Measurements from ENCODE around the gene USP48. TPM values are rescaled to one million over a fixed set of nuclear protein-coding genes. Genes with fewer than 3 reads are reported as not detected.
"Not testable (repeated sequence)": the region's sequence is repeated elsewhere in the genome, so short reads cannot be mapped to it uniquely, and the experiment has no call there.

The USP48 gene
- total RNA-seq, 1 donor from 2014 or later: 61.5 TPM

DNA sequence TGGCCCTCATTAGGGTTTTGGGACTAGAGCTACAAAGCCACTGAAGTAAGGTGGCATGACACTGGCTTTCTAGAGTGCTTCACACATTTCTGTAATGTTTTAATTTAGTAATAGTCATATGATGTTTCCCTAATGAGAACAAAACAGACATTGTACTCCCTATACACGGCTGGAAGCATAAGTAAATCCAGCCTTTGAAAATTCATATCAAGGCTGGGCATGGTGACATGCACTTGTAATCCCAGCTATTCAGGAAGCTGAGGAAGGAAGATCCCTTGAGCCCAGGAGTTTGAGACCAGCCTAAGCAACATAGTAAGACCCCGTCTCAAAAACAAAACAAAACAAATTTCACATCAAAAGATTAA lies 7.4 kb downstream of the USP48 start:
- DNase-seq (ENCODE audit: low read depth in 2 of 2): peak; percentile 14 to 28

DNA sequence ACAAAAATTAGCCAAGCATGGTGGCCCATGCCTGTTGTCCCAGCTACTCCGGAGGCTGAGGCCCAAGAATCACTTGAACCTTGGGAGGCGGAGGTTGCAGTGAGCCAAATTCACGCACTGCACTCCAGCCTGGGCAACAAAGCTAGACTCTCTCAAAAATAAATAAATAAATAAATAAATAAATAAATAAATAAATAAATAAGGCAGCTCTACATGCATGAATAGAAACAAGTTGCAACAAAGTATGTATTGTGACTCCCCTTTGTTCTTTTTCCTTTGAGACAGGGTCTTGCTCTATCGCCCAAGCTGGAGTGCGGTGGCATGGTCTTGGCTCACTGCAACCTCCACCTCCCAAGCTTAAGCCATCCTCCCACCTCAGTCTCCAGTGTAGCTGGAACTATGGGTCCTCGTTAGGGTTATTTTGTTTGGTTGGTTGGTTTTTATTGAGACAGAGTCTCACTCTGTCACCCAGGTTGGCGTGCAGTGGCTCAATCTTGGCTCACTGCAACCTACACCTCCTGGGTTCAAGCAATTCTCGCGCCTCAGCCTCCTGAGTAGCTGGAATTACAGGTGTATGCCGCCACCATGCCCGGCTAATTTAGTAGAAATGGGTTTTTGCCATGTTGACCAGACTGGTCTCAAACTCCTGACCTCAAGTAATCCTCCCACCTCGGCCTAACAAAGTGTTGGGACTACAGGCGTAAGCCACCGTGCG lies 8.0 kb downstream of the USP48 start:
- DNase-seq (ENCODE audit: low read depth in 2 of 2): no peak

DNA sequence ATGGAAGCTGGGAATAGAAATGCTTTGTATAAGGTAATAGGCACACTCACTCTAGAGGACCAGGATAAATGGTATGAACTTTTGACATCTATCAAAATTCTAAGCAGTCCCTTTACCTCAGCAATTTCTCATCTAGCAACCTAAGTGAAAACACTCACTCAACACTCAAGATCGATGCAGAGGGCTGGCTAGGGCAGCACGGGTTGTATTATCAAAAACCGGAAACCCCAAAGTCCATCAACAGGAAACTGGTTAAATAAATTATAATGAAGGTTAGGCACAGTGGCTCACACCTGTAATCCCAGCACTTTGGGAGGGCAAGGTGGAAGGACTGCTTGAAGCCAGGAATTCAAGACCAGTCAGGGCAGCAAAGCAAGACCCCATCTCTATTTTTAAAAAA lies 9.4 kb downstream of the USP48 start:
- DNase-seq (ENCODE audit: low read depth in 2 of 2): peak; percentile 55 to 63

DNA sequence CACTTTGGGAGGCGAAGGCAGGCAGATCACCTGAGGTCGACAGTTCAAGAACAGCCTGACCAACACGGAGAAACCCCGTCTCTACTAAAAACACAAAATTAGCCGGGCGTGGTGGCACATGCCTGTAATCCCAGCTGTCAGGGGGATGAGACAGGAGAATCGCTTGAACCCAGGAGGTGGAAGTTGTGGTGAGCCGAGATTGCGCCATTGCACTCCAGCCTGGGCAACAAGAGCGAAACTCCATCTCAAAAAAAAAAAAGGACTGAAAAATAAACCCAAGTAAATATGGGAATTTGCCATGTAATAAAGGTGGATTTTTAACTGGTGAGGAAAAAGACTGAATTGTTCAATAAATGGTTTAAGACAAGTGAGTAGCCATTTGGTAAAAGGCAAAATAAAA lies 11.3 kb downstream of the USP48 start:
- not testable (repeated sequence) for DNase-seq (ENCODE audit: low read depth in 2 of 2)

DNA sequence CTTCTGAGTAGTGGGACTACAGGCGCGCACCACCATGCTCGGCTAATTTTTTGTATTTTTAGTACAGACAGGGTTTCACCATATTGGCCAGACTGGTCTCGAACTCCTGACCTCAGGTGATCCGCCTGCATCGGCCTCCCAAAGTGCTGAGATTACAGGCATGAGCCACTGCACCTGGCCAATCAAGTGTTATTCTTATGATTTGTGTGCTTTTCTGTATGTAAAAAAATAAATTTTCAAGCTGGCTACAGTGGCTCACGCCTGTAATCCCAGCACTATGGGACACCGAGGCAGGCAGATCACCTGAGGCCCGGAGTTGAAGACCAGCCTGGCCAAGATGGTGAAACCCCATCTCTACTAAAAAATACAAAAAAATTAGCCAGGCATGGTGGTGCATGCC lies 12.3 kb downstream of the USP48 start:
- not testable (repeated sequence) for DNase-seq (ENCODE audit: low read depth in 2 of 2)

DNA sequence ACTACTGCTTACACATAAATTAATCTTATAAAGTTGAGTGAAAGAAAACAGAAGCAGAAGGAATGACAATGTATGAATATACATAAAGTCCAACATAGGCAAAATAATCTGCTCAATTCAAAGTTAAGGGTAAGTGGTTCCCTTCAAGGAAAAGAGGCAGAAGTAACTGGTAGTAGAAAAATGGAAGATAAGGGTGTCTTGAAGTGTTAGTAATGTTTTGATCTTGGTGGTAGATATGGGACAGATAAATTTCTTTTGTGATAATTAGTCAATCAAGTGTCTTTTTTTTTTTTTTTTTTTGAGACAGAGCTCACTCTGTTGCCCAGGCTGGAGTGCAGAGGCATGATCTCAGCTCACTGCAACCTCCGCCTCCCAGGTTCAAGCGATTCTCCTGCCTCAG lies 12.7 kb downstream of the USP48 start:
- DNase-seq (ENCODE audit: low read depth in 2 of 2): no peak

DNA sequence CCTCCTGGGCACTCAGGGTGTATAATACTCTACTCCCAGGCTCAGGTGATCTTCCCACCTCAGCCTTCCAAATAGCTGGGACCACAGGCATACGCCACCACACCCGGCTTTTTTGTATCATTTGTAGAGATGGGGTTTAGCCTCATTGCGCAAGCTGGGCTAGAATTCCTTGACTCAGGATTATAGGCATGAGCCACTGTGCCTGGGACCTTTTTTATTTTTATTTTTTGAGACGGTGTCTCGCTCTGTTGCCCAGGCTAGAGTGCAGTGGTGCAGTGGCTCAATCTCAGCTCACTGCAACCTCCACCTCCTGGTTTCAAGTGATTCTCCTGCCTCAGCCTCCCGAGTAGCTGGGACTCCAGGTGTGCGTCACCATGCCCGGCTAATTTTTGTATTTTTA lies 15.8 kb downstream of the USP48 start:
- DNase-seq (ENCODE audit: low read depth in 2 of 2): not testable (repeated sequence)

DNA sequence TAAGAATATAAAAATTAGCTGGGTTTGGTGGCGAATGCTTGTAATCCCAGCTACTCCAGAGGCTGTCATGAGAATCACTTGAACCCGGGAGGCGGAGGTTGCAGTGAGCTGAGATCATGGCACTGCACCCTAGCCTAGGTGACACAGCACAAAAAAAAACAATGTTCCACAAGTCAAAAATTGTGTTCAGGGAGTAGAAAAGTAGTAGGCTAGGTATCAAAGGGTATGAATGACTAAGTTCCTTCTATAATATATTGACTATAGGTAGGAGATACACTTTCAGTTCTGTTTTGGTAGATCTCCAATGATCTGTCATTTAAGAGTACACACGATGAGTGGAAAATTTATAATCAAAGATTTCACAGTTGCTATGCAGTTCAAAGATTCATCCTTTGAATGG lies 16.7 kb downstream of the USP48 start:
- DNase-seq (ENCODE audit: low read depth in 2 of 2): no peak

DNA sequence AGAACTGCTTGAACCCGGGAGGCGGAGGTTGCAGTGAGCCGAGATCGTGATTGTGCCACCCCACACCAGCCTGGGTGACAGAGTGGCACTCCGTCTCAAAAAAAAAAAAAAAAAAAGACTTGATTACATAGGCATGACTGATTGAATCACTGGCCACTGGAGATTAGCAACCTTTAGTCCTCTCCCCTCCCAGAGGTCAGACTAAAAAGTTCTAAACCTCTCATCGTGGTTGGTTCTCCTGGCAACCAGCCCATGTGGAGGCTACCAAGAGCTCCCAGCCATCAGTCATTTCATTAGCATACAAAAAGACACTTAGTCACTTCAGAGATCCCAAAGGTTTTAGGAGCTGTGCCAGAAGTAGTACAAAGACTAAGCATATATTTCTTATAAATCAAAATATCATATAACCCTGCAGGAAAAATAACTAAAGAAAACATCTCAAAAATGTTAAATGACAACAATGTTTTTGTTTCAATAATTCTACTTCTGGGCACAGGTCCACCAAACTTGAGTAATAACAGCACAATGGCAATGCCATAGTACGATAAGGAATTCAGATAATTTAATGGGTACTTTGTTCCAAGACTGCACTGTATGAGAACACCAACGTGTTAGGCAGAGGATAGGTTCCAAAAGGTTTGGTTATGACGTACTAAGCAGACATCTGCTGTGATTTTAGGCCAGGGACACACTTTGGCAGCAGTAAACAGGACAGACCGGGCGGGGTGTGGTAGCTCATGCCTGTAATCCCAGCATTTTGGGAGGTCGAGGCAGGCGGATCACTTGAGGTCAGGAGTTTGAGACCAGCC lies 18.1 kb downstream of the USP48 start:
- DNase-seq (ENCODE audit: low read depth in 2 of 2): peak; percentile 83 to 94

DNA sequence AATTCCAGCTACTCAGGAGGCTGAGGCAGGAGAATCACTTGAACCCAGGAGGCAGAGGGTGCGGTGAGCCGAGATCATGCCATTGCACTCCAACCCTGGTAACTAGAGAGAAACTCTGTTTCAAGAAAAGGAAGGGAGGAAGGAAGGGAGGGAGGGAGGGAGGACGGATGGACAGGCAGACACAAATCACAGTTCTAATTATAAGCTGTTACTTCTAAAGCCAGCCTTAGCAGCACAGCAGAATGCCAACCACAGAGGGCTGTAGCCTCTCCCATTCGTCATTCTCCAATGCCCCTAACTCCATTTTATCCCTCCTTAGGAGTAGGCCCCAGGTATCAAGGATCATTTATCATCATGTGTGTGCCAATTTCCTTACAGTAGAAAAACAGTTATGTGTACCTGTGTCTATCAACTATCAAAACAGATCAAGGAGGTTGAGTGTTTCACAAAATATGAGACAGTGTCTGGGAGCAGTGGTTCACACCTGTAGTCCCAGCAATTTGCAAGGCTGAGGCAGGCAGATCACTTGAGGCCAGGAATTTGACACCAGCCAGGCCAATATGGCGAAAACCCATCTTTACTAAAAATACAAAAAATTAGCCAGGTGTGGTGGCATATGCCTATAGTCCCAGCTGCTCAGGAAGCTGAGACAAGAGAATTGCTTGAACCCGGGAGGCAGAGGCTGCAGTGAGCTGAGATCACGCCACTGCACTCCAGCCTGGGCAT lies 19.1 kb downstream of the USP48 start:
- DNase-seq (ENCODE audit: low read depth in 2 of 2): no peak

DNA sequence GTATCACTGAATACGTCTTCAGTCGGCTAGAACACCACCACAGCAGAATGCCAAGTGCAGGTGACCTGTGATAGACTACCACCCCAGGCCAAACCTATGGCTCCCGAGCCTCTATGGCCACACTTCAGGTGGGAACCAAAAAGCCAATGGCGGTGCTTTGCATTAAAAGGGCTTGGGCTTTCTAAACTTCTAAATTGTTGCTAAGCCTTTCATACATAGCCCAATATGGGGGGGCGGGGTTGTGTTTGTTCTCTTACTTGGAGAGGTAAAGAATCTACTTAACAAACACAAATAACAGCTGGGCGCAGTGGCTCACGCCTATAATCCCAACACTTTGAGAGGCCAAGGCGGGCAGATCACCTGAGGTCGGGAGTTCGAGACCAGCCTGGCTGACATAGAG lies 19.7 kb downstream of the USP48 start:
- no peak for DNase-seq (ENCODE audit: low read depth in 2 of 2)

DNA sequence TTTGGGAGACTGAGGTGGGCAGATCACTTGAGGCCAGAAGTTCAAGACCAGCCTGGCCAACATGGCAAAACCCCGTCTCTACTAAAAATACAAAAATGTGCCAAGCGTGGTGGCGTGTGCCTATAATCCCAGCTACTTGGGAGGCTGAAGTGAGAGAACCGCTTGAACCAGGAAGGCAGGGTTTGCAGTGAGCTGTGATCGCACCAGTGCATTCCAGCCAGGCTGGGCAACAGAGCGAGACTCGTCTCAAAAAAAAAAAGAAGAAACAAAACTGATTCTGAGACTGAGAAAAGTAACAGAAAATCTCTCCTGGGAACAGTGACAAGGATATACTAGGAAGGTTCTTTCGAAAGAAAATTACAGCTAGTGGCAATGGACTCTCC lies 20.9 kb downstream of the USP48 start:
- no peak for DNase-seq (ENCODE audit: low read depth in 2 of 2)

DNA sequence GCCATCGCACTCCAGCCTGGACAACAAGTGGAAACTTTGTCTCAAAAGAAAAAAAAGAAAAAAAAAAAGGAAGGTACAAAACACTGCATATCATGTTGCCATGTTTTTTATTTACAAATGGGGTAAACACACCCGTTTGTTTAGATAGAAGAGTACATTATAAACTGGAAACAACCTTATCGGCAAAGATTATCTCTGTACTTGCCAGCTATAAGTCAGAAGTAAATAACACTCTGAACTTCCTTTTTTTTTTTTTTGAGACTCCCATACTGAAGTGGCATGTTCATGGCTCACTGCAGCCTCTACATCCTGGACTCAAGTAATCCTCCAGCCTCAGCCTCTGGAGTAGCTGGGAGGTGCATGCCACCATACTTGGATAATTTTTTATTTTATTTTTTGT lies 21.9 kb downstream of the USP48 start:
- DNase-seq (ENCODE audit: low read depth in 2 of 2): no peak

DNA sequence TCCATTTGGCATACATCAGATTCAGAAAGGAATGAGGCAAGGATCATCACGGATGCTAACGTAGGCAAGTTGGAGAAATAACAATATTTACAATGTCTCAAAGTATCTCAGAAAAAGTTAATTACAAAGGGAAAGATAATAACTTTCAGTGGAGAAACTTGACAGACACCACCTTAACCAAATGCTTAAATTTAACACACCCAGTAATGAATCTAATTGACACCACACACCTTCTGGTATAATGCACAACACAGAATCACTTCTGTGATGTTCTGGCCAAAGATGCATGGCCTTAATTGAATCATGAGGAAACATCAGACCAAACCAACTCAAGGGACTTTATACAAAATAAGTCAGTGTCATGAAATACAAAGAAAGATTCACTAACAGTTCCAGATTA lies 23.1 kb downstream of the USP48 start:
- DNase-seq (ENCODE audit: low read depth in 2 of 2): no peak

DNA sequence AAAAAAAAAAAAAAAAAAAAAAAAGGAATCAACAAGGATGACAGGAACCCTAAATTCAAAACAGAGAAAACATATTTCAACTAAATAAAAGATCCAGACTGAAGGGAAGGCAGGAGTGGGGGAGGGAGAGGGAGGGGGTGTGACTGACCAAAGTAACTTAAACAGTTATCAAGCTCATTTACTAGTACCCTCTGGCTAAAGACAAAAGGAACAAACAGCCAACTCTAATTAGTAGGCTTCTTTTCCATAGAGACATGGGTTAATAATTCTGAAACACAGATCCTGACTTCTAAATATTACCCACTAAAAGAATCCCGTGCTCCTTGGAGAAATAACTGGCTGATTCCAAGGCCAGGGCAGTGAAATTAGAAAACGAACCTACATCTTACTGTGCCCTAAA lies 23.8 kb downstream of the USP48 start:
- no peak for DNase-seq (ENCODE audit: low read depth in 2 of 2)

DNA sequence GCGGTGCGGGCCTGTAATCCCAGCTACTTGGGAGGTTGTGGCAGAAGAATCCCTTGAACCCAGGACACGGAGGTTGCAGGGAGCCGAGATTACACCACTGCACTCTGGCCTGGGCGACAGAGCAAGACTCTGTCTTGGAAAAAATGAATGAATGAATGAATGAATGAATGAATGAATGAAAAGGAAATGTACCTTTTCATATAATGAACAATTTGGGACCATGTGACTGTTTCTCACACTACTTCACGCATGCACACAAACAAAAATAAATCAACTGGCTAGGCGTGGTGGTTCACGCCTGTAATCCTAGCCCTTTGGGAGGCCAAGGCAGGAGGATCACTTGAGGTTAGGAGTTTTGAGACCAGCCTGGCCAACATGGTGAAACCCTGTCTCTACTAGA lies 24.3 kb downstream of the USP48 start:
- DNase-seq (ENCODE audit: low read depth in 2 of 2): no peak

DNA sequence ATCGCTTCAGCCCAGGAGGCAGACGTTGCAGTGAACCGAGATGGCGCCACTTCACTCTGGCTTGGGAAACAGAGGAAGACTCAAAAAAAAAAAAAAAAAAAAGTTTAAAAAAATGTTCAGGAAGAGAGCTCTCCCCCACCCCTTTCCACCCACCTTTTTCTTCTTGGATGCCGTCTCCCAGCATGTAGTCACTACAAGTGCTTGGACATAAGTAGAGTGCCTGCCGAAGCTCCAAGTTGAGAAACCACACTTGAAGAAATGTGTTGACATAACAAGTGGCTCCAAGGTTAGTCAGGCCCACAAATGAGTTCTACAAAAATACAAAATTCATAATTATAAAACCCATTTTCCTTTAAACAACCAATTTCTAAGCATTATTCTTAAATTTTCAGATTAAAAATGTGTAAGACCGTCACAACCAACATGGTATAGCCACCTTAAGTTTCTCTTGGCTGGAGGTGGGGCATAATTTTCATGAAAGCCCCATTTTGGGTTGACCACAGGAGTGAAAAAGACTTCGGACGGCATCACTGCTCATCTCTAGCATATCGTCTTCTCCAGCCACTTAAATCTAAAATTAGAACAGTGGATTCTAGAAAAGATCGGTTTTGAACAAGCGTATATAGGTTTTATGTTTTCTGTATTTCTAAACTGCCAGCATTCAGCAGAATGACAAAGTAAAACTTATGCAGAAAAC lies 26.4 kb downstream of the USP48 start:
- DNase-seq (ENCODE audit: low read depth in 2 of 2): no peak

DNA sequence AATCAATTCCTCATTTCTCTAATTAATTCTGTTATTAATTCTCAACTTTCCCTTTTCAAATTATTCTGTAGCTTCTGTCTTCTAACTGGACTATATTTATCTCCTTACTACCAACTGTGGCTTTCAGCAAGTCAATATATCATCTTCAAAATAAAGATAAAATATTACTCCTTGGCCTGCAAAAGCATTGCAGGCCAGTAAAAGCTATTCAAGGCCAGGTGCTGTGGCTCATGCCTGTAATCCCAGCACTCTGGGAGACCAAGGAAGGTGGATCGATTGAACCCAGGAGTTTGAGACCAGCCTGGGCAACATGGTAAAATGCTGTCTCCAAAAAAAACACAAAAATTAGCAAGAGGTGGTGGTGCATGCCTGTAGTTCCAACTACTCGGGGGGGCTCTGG lies 27.9 kb downstream of the USP48 start:
- no peak for DNase-seq (ENCODE audit: low read depth in 2 of 2)

DNA sequence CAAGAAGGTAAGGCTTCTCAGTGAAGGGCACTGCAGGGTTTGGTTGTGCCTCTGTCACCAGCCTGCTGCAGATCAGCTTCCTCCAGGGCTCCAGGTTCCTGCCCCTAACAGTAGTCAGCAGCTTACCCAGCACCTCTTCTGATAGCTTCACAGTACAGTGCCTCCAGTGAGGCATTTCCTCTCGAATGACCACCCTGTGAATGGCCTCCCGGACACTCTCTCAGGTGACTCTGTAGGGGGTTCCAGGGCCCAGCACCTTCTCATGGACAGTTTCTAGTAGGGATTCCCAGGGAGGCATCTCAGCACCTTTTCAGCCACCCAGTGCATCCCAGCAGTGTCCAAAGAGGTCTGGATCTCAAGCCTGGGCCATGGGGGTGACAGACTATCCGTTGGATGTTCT lies 28.4 kb downstream of the USP48 start:
- no peak for DNase-seq (ENCODE audit: low read depth in 2 of 2)

DNA sequence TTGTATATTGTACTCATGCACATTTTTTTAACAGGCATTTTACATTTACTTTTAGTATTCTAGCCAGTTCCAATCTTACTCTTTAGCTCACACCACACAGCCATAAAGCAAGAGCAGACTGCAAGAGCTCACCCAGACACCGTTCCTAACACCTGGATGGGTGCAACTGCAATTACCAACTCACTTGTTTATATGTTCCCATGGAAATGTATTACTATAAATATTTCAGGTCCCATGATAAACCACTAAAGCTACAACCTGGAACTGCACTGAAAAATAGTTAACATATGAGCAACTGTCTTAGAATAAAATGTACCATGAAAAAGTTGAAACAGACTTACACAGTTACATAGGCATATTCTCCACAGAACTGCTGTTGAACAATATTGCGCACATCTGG lies 30.8 kb downstream of the USP48 start:
- no peak for DNase-seq (ENCODE audit: low read depth in 2 of 2)

DNA sequence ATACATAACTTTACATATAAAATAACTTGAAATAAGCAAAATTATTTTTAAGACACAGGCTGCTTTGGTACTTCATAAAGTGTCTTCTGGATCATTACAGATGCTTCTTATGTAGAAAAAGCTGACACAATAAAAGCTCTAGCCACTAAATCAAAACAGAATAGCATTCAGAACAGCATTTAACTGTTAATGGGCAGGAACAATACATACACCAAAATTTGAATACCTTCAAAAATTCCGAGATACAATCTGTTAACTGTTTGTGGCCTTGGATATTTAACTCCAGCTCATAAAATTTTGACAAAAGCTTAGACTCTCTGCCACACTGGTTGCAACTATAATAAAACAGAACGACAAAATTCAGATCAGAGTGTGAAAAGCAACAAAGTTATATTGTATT lies 31.7 kb downstream of the USP48 start:
- DNase-seq (ENCODE audit: low read depth in 2 of 2): no peak

DNA sequence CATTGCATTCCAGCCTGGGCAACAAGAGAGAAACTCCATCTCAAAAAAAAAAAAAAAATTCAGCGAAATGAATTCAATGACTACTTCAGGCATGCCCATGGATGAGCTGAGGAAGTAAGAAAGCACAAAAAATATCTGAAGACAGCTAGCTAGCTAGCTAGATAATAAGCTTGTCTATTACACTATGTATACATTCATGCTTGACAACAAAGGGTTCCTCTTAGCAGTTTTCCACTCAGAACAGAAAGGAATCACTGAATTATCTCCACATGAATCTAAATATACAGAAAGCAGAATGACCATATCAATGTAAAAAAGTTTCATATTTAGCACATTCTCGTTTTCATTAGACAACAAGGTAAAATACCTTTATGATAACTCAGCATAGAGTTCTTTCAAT lies 32.1 kb downstream of the USP48 start:
- no peak for DNase-seq (ENCODE audit: low read depth in 2 of 2)

Measured in lung microvascular endothelial cell (primary cell).